Testis (tissue), 3 donors: Measurements from ENCODE around the gene APLF. TPM values are rescaled to one million over a fixed set of nuclear protein-coding genes. Genes with fewer than 3 reads are reported as not detected.

ENCODE experiments used
- DNase-seq: peaks from one replicate; pipeline ENCODE4 v3.0.0-alpha.2; 2019
- H3K27ac ChIP-seq, 2 donors: fragments of 200-600 bp; sonication (generic); one replicate each; pipeline ENCODE4 v1.5.1; 2019
- H3K27me3 ChIP-seq: fragments of 200-600 bp; sonication (generic); one replicate; pipeline ENCODE4 v1.5.1; 2019
- H3K36me3 ChIP-seq: fragments of 200-600 bp; sonication (generic); one replicate; pipeline ENCODE4 v1.5.1; 2017; ENCODE audit warnings: low read depth; ENCODE audit errors: missing control alignments
- H3K4me1 ChIP-seq: fragments of 200-600 bp; sonication (generic); one replicate; pipeline ENCODE4 v1.5.1; 2019
- H3K4me3 ChIP-seq, 2 donors: fragments of 200-600 bp; sonication (generic); one replicate each; pipeline ENCODE4 v1.5.1; 2017 to 2019
- H3K9me3 ChIP-seq: fragments of 200-600 bp; sonication (generic); one replicate; pipeline ENCODE4 v1.5.1; 2017
- POLR2A ChIP-seq: fragments of 450-650 bp; IDR thresholded peaks from one replicate; pipeline ENCODE4 v1.6.1; 2017; ENCODE audit warnings: antibody characterized with exemption, mild to moderate bottlenecking, moderate library complexity
- WGBS, 2 donors: methylation state at CpG; one replicate each; pipeline ENCODE4 v1.1.5; 2018; 5-methylcytosine and 5-hydroxymethylcytosine counted together
- intact Hi-C: fragments of 100-400 bp; cut with DNase I; formaldehyde crosslinking; loops from one replicate; pipeline ENCODE4 v1.15.1; 2023; ENCODE audit warnings: low total_unique reads
- polyA plus RNA-seq: library from polyadenylated mRNA; stranded (reverse); fragments of 350-450 nt; fragmentation: Illumina TruSeq; extraction: RNeasy Lipid Tissue Mini Kit (QIAGEN cat#74804); gene quantifications from one replicate; pipeline ENCODE4 v1.2.3, GENCODE V29; 2014; ENCODE audit warnings: low read depth, low replicate concordance; ENCODE audit not compliant: insufficient read depth
- total RNA-seq, 2 donors: library from RNA; depleted of rRNA; stranded (reverse); fragments of >200 nt; gene quantifications; one replicate each; pipeline ENCODE4 v1.2.3, GENCODE V29; 2016
- TF ChIP-seq, protein P1 (sequence below), 3 experiments: fragments of 450-650 bp in 2 of 3; fragments of 200-600 bp in 1 of 3; sonication (generic) in 1 of 3; IDR thresholded peaks; one replicate each; pipeline ENCODE4 v1.5.1; 2016 to 2019; ENCODE audit warnings: antibody characterized with exemption in 3 of 3, mild to moderate bottlenecking in 2 of 3, moderate library complexity in 1 of 3

Gene APLF
- total and polyA plus RNA-seq, 3 donors from 2014 or later: 6.6 to 21.7 (median 14.7) TPM

DNA sequence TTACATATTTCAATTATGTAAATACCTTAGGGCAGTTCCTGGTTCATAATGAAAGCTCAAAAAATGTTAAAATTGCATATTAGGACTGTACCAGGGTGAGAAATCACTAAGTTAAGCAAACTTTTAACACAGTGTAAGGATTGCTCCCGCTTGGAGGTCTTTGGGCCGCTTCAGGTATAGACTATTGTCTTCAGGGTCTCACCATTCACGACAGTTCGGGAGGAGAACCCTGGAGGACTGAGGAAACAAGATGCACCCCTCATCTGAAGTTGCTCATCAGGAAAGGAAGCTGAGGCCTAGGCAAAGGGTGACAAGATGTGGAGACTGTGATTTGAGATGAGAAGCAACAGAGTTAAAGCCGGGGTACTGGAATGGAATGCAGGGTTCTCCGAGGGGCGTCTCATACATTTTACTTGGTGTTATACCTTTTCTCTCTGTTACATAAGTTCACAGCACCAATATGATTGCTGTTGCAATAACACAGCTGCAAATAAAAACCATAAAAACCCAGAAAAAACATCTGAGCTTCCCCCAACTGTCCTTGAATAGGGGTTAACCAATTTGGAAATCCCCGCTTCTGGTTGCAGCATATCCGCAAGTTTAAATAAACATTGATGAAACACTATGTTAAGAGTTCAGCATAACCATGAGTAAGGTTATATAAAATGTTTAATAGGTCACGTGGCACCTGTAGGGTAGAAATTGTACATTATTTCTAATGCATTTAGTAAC, 40.4 kb upstream of the APLF start:
- H3K4me1 ChIP-seq: peaks cover 9% of the 10 kb centered on the region
- no peak for DNase-seq
- no peak overlapping the region for H3K4me3 ChIP-seq
- H3K27ac ChIP-seq: no peak overlapping the region
- TF ChIP-seq, protein P1, sequence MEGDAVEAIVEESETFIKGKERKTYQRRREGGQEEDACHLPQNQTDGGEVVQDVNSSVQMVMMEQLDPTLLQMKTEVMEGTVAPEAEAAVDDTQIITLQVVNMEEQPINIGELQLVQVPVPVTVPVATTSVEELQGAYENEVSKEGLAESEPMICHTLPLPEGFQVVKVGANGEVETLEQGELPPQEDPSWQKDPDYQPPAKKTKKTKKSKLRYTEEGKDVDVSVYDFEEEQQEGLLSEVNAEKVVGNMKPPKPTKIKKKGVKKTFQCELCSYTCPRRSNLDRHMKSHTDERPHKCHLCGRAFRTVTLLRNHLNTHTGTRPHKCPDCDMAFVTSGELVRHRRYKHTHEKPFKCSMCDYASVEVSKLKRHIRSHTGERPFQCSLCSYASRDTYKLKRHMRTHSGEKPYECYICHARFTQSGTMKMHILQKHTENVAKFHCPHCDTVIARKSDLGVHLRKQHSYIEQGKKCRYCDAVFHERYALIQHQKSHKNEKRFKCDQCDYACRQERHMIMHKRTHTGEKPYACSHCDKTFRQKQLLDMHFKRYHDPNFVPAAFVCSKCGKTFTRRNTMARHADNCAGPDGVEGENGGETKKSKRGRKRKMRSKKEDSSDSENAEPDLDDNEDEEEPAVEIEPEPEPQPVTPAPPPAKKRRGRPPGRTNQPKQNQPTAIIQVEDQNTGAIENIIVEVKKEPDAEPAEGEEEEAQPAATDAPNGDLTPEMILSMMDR (IDR thresholded peaks at IDR 0.05): no peak
- no peak for TF ChIP-seq POLR2A
- intact Hi-C loops: no loop called here
- H3K36me3 ChIP-seq: no peaks in the 10 kb centered on the region
- no peaks in the 10 kb centered on the region for H3K9me3 ChIP-seq
- WGBS, 2 donors: 81 to 83% methylated on average over 10 of the region's 10 CpGs
- no peaks in the 10 kb centered on the region for H3K27me3 ChIP-seq

DNA sequence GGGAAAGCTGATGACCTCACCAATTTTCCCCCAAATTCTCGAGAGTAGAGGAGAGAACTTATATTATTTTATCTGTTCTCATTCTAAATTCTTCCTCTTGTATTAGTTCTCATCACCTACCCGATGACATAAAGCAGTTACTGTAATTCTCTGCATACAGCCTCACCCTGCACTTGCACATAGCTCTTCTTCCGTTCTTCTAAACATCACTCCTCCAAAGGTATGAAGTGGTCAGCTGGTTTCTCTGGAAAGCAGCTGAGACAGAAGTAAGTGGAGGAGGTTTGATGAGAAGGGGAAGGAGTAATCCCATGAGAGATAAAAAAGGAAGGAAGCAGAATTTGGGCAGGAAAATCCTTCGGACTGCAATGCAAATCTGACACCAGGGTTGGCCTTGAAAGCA, 39.3 kb upstream of the APLF start:
- no peaks in the 10 kb centered on the region for H3K9me3 ChIP-seq
- intact Hi-C loops: no loop called here
- H3K4me1 ChIP-seq: peaks cover 9% of the 10 kb centered on the region
- no peaks in the 10 kb centered on the region for H3K27me3 ChIP-seq
- WGBS, 2 donors: 43 to 49% methylated on average over 4 of the region's 4 CpGs
- no peak overlapping the region for H3K27ac ChIP-seq
- H3K4me3 ChIP-seq: no peak overlapping the region
- H3K36me3 ChIP-seq: no peaks in the 10 kb centered on the region
- TF ChIP-seq, protein P1 (IDR thresholded peaks at IDR 0.05): no peak
- TF ChIP-seq POLR2A: no peak
- no peak for DNase-seq

DNA sequence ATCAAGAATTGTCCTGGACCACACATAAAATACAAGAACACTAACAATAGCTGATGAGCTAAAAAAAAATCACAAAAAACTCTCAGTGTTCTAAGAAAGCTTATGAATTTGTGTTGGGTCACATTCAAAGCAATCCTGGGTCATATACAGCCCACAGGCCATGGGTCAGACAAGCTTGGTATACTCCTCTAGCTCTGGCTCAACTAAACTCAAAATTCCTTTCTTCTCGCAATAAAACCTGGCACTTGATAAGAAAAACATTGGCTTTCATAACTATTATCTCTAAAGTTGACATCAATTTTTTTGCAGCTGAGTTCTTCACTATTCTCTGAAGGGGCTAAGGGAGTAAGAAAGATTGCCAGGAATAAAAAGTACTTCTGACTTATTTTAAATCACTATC, 38.6 kb upstream of the APLF start:
- no peak for TF ChIP-seq POLR2A
- TF ChIP-seq, protein P1 (IDR thresholded peaks at IDR 0.05): no peak

DNA sequence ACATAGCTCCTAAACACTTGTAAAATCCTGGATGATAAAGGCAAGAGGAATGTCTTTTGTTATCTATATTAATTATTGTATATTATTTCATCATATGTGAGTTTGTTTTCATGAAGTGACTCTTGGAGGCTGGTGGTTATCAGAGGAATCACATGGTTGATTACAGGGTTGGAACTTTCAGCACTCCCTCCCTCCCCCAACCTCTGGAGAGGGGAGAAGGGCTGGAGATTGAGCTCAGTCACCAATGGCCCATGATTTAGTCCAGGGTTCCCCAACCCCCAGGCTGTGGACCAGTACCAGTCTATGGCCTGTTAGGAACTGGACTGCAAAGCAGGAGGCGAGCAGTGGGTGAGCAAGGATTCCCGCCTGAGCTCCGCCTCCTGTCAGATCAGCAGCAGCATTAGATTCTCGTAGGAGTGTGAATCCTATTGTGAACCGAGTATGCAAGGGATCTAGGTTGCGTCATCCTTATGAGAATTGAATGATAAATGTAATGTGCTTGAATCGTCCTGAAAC, 38.0 kb upstream of the APLF start:
- Histone ChIP-seq H3K4me3 (no peak overlapping the region), H3K4me1 (peaks cover 9% of the 10 kb centered on the region), H3K9me3 (no peaks in the 10 kb centered on the region), H3K27ac (no peak overlapping the region), H3K36me3 (no peaks in the 10 kb centered on the region), H3K27me3 (no peaks in the 10 kb centered on the region)
- DNase-seq: no peak
- TF ChIP-seq, protein P1 (IDR thresholded peaks at IDR 0.05): no peak
- intact Hi-C loops: no loop called here
- 91 to 96% methylated on average over 7 of the region's 7 CpGs for WGBS, 2 donors

More for the DNA sequence above, 38.6 kb upstream of the APLF start:
- no peak overlapping the region for H3K4me3 ChIP-seq
- peaks cover 9% of the 10 kb centered on the region for H3K4me1 ChIP-seq
- DNase-seq: no peak
- WGBS, 2 donors: 31 to 70% methylated on average over 1 of the region's 1 CpG
- H3K9me3 ChIP-seq: no peaks in the 10 kb centered on the region
- H3K27ac ChIP-seq: no peak overlapping the region
- intact Hi-C loops: no loop called here
- no peaks in the 10 kb centered on the region for H3K36me3 ChIP-seq
- H3K27me3 ChIP-seq: no peaks in the 10 kb centered on the region
